Measurements from ENCODE around the gene SLC43A1.

SLC43A1 gene

DNA sequence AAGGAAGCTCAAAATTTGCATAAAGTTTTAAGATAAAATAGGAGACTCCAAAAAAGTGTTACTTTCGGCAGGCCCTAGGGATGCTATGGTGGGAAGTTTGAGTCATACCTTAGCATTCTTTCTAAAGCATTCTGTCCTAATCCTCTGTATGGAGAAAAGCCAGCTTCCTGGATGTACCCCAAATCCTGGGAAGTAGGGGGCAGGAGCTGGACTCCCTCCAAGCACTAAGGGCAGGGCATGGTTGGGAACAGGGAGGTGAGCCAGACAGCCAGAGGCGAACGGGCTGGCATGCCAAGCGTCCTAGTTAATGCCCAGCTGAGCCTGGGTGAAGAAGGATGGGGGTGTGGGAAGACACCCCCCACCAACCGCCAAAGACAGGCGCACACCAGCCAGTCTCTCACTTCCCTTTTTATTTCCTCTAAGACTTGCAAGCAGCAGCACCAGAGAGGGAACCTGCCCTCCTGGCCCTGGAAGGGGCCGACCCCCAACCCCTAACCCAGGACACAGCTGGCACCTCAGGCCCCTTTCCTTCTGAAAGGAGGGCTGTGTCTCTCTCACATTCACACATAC lies 31.3 kb downstream of the SLC43A1 start:
- no peaks in the 10 kb centered on the region for H3K27me3 ChIP-seq (ENCODE audit: low read depth)
- no peaks in the 10 kb centered on the region for H3K4me1 ChIP-seq
- H3K9me3 ChIP-seq = no peaks in the 10 kb centered on the region
- no peak for DNase-seq (ENCODE audit: low spot score in 2 of 2)
- peaks cover 43% of the 10 kb centered on the region for H3K36me3 ChIP-seq (replicated peaks)
- no peak overlapping the region for H3K4me3 ChIP-seq
- in situ Hi-C loops (cut with MboI; ENCODE audit: low sequenced_read_pairs) = no loop called here

DNA sequence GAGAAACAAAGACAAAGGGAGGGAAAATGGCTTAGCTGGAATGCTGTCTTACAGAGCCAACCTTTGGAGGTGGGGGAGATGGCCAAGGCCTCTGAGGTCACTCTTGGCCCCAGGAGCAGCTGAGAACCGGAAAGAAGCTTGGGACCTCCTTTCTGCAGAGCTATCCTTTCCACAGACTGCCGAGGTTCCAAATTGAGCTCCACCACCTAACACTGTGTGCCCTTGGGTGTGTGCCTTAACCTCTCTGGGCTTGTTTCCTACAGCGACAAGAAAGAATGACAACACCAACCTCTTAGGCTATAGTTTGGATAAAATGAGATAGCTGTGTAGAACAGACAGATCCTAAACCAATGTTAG lies 32.0 kb downstream of the SLC43A1 start:
- H3K4me3 ChIP-seq = no peak overlapping the region
- in situ Hi-C loops (cut with MboI; ENCODE audit: low sequenced_read_pairs) = no loop called here
- no peaks in the 10 kb centered on the region for H3K9me3 ChIP-seq
- no peaks in the 10 kb centered on the region for H3K27me3 ChIP-seq (ENCODE audit: low read depth)
- H3K36me3 ChIP-seq (replicated peaks) = peaks cover 36% of the 10 kb centered on the region
- no peaks in the 10 kb centered on the region for H3K4me1 ChIP-seq
- no peak for DNase-seq (ENCODE audit: low spot score in 2 of 2)

DNA sequence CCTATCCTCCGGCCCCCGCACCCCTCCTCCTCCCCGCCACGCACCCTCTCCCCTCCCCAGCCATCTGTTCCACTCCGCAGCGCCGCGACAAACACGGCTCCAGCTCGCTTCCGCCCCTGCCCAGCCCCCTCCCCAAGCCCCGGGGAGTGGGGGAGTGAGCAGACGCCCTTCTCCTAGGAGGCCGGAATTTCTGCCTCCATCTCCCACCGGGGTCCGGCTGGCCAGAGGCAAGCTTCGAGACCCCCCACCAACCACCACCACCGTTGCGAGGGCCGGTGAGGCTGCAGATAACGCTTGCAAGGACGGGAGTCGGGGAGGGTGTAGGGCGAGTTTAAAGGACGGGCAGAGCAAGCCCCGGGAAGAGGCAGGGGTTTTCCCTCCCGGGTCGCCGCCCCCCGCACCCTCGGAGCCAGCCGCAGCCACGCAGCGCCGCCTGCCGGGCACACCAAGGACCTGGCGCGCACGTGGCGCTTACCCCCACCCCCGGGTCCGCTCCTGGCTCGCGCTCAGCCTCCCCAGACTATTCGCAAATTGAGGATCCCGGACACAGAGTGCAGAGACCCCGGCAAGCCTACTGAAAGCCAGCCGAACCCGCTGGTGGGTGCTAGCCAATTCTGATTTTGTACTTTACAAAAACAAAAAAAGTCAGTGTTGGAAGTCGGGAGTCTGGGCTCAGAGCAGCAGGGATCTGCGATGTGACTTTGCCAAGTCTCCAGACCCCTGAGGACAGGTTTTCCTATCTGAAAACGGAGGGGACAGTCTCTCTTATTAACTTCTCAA lies 32.5 kb downstream of the SLC43A1 start:
- H3K27me3 ChIP-seq (ENCODE audit: low read depth) = no peaks in the 10 kb centered on the region
- peaks cover 31% of the 10 kb centered on the region for H3K36me3 ChIP-seq (replicated peaks)
- DNase-seq (ENCODE audit: low spot score in 2 of 2) = no peak
- H3K4me3 ChIP-seq = no peak overlapping the region
- no peaks in the 10 kb centered on the region for H3K4me1 ChIP-seq
- in situ Hi-C loops (cut with MboI; ENCODE audit: low sequenced_read_pairs) = no loop called here
- no peaks in the 10 kb centered on the region for H3K9me3 ChIP-seq

DNA sequence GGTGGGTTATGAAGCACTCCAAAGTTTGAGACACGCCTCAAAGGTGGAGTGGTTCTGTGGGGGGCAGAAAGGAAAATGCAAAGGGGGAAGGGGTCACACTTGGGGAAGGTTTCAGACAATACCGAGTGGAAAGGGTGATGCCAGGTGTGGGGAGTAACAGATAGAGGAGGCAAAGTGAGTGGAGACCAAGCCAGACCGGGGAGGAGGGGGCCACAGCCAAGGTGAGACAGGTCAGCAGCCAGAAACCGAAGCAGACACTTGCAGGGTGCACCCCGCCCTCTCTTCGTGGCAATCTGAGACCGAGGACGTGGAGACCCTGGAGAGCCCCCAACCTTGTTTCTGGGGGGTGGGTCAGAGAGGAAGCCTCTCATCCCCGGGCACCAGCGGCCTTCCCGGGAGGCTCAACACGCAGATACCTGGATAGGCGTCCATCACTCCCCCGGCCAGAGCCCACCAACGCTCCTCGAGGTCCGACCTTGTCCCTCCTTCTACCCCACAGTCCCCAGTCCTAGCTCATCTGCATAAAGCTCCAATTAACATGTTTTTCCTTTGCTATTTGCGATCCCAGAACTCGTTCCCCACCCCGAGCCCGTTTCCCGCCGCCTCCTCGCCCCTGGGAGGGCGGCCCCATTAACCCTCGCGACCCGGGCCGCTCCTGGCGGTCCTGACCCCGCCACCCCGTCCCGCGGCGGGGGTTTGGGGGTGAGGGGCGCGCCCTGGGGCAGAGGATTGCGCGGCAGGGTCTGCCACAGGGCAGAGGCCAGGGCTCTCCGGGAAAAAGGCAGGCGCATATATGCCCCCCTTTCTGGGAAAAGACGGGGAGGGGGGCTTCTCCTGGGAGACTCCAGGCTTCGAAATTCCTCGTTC lies 33.4 kb downstream of the SLC43A1 start:
- H3K27me3 ChIP-seq (ENCODE audit: low read depth) = no peaks in the 10 kb centered on the region
- in situ Hi-C loops (cut with MboI; ENCODE audit: low sequenced_read_pairs) = no loop called here
- H3K9me3 ChIP-seq = no peaks in the 10 kb centered on the region
- no peak for DNase-seq (ENCODE audit: low spot score in 2 of 2)
- no peaks in the 10 kb centered on the region for H3K4me1 ChIP-seq
- no peak overlapping the region for H3K4me3 ChIP-seq
- peaks cover 25% of the 10 kb centered on the region for H3K36me3 ChIP-seq (replicated peaks)

DNA sequence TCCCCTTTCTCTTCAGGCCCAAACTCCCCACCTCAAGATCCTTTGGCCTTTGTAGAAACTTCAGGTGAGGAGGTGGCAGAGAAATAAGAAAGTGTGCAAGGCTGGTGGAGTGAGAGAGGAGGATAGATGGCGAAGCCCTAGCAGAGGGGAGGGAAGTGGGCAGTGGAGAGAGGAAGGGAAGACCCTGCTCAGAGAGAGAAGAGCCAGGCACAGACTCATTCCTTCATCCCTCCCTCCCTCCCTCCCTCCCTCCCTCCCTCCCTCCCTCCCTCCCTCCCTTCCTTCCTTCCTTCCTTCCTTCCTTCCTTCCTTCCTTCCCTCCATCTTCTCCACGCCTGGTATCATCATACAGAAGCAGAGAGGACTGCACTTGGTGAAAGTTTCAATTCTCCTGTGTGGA lies 34.2 kb downstream of the SLC43A1 start:
- in situ Hi-C loops (cut with MboI; ENCODE audit: low sequenced_read_pairs) = no loop called here
- Histone ChIP-seq H3K4me1 (no peaks in the 10 kb centered on the region), H3K9me3 (no peaks in the 10 kb centered on the region), H3K36me3 (replicated peaks) (peaks cover 25% of the 10 kb centered on the region), H3K4me3 (no peak overlapping the region), H3K27me3 (ENCODE audit: low read depth) (no peaks in the 10 kb centered on the region)
- DNase-seq (ENCODE audit: low spot score in 2 of 2) = no peak

DNA sequence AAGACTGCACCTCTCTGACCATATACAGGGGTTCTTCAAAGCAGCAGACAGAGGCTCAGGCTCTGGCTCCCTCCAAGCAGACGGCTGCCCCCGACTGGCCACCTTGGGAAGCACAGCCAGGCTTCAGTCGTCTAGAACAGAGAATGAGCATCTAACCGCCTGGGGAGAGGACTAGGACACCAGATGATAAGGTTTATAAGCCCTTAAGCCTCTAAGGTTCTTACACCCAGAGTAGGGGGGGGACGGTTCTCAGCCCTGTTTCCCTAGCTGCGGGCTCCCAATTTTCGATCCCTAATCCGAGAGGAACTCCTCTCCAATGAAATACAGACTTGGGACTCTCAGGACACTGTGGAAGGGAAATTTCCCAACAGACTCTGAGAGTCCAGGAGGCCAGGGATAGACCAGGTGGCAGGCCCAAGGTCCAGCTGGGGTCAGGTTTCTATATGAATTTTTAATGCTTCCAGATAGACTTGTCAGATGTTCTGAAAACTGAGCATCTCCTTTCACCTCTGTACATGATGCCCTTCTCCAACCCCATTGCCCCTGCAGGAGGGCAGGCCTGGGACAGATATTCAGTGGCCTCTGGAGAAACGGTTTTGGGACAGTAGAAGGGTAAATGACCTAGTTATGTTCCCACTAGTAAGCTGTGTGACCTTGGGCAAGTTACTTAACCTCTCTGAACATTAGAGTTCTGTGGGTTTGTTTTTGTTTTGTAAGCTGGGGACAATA lies 34.9 kb downstream of the SLC43A1 start:
- Histone ChIP-seq H3K4me1 (no peaks in the 10 kb centered on the region), H3K36me3 (replicated peaks) (peaks cover 19% of the 10 kb centered on the region), H3K4me3 (no peak overlapping the region), H3K9me3 (no peaks in the 10 kb centered on the region), H3K27me3 (ENCODE audit: low read depth) (no peaks in the 10 kb centered on the region)
- DNase-seq (ENCODE audit: low spot score in 2 of 2) = peak; percentile 48 to 84
- in situ Hi-C loops (cut with MboI; ENCODE audit: low sequenced_read_pairs) = no loop called here

DNA sequence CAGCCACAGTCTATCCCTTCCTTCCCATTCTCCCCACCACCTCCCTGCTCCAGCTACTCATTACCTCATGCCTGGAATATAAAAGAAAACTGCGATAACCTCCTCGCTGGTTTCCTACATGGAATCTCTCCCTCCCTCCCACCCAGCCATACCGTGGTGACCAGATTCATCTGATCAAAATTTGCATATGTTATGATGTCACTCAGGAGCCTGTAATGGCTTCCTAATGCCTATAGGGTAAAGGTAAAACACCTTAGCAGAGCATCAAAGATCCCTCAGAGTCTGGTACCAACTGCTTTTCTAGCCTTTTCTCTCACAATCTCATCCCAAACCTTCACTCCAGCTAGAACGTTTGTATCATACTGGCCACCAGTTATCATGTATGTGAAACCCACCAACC lies 35.6 kb downstream of the SLC43A1 start:
- Histone ChIP-seq H3K9me3 (no peaks in the 10 kb centered on the region), H3K4me3 (no peak overlapping the region), H3K36me3 (replicated peaks) (peaks cover 12% of the 10 kb centered on the region), H3K4me1 (no peaks in the 10 kb centered on the region), H3K27me3 (ENCODE audit: low read depth) (no peaks in the 10 kb centered on the region)
- in situ Hi-C loops (cut with MboI; ENCODE audit: low sequenced_read_pairs) = no loop called here
- no peak for DNase-seq (ENCODE audit: low spot score in 2 of 2)

DNA sequence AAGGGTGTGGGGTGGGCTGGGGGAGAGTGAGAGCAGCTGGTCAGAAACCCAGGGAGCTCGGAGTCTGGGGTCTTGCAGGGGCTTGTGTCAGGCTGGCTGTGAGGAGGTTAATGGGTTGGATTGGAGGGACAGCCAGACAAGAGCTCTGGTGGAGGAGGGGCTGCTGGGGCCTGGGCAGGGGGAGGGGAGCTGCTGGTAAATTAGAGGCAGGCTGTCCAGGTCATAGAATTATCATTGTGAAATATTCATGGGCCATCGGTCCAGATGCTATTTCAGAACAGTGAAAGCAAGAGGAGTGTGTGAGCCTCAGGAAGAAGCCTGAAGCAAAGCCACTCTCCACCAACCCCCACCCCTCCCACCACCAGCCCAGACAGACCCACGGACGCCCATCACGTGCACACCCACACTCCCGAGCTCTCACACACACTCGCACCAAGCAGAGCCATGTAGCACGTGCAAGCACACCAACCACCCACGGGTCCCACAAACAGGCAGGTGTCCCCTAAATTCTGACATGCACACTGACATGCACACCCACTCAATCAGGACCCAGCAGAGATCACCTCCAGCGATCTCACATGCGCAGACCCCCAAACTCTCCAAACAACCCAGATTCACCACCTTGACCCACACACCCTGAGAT lies 36.4 kb downstream of the SLC43A1 start:
- no peak for DNase-seq (ENCODE audit: low spot score in 2 of 2)
- Histone ChIP-seq H3K4me1 (no peaks in the 10 kb centered on the region), H3K9me3 (no peaks in the 10 kb centered on the region), H3K4me3 (no peak overlapping the region), H3K36me3 (replicated peaks) (peaks cover 9% of the 10 kb centered on the region; the same call in 1 of the 2 replicates), H3K27me3 (ENCODE audit: low read depth) (no peaks in the 10 kb centered on the region)
- in situ Hi-C loops (cut with MboI; ENCODE audit: low sequenced_read_pairs) = no loop called here

DNA sequence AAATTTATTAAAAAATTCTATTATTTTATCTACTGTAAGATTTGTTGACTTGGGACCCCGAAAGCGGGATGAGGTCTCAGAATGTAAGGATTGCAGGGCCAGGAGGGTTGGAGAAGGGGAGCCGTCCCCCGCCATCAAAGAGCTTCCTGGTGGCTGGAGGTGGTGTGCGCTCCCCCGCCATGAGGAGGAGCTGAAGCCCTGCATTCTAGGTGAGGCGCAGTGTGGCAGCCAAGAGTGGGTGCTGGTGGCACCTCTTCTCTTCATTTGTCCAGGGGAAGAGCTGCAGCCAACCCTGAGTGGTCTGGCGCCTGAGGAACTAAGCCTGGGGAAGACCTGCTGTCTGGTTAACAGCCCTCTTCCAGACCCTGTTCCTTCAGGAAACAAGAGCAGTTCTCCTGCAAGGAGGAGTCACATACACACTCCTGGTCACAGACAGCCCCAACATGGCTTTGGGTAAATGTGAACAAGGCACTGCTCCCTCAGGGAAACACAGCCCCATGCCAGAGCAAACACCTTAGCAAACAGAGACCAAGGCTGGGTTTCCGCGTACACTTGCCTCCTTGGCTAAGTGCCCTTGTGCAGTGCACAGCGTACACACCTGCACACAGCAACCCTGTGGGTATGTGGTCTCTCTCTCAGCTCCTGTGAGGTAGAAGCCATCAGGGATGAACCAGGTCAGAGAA lies 37.9 kb downstream of the SLC43A1 start:
- Histone ChIP-seq H3K36me3 (replicated peaks) (peaks cover 11% of the 10 kb centered on the region), H3K27me3 (ENCODE audit: low read depth) (no peaks in the 10 kb centered on the region), H3K4me3 (no peak overlapping the region), H3K4me1 (no peaks in the 10 kb centered on the region), H3K9me3 (no peaks in the 10 kb centered on the region)
- DNase-seq (ENCODE audit: low spot score in 2 of 2) = no peak
- in situ Hi-C loops (cut with MboI; ENCODE audit: low sequenced_read_pairs) = no loop called here

DNA sequence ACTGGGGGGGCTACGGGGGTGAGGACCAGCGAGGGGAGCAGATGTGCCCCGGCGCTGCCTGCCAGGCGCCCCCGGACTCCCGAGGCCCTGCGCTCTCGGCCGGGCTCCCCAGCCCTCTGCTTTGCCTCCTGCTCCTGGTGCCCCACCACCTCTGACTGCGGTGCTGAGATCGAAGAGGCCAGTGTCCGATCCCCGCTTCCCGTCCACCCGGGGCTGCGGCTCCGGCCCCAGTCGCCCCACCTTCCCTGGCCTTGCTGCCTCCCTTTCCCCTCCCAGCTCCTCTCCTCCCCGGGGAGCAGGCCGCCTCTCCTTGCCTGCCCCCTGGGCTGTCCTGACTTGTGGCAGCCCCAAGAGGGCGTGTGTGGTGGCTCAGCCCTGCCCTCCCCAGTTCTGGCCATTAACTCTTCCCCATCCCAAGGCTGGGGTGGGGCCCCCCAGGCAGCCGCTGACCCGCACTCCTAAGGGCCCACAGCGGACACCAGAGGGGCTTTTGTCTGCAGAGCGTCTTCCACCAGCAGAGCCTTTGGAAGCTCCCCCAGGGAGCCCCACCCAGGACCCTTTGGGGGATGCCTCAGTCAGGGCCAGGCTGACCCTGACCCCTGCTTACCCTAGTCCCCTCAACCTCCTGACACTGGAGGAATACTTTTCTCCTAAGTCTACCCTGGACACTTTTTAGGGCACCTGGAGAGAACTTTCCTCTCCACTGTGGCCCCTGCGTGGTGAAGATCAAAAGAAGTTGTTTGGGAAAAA lies 38.6 kb downstream of the SLC43A1 start:
- H3K36me3 ChIP-seq (replicated peaks) = peaks cover 17% of the 10 kb centered on the region
- DNase-seq (ENCODE audit: low spot score in 2 of 2) = no peak
- H3K4me1 ChIP-seq = no peaks in the 10 kb centered on the region
- H3K27me3 ChIP-seq (ENCODE audit: low read depth) = no peaks in the 10 kb centered on the region
- H3K4me3 ChIP-seq = no peak overlapping the region
- in situ Hi-C loops (cut with MboI; ENCODE audit: low sequenced_read_pairs) = no loop called here
- no peaks in the 10 kb centered on the region for H3K9me3 ChIP-seq

DNA sequence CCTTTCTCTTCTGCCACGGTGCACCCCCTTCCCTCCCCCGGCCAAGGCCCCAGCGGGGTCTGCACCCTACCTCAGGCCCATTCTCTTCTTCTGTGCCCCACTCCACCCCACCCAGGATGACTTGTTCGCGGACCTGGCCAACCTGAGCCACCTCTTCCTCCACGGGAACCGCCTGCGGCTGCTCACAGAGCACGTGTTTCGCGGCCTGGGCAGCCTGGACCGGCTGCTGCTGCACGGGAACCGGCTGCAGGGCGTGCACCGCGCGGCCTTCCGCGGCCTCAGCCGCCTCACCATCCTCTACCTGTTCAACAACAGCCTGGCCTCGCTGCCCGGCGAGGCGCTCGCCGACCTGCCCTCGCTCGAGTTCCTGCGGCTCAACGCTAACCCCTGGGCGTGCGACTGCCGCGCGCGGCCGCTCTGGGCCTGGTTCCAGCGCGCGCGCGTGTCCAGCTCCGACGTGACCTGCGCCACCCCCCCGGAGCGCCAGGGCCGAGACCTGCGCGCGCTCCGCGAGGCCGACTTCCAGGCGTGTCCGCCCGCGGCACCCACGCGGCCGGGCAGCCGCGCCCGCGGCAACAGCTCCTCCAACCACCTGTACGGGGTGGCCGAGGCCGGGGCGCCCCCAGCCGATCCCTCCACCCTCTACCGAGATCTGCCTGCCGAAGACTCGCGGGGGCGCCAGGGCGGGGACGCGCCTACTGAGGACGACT lies 39.3 kb downstream of the SLC43A1 start:
- in situ Hi-C loops (cut with MboI; ENCODE audit: low sequenced_read_pairs) = no loop called here
- peaks cover 17% of the 10 kb centered on the region for H3K36me3 ChIP-seq (replicated peaks)
- no peak for DNase-seq (ENCODE audit: low spot score in 2 of 2)
- H3K27me3 ChIP-seq (ENCODE audit: low read depth) = no peaks in the 10 kb centered on the region
- H3K9me3 ChIP-seq = no peaks in the 10 kb centered on the region
- no peaks in the 10 kb centered on the region for H3K4me1 ChIP-seq
- no peak overlapping the region for H3K4me3 ChIP-seq

DNA sequence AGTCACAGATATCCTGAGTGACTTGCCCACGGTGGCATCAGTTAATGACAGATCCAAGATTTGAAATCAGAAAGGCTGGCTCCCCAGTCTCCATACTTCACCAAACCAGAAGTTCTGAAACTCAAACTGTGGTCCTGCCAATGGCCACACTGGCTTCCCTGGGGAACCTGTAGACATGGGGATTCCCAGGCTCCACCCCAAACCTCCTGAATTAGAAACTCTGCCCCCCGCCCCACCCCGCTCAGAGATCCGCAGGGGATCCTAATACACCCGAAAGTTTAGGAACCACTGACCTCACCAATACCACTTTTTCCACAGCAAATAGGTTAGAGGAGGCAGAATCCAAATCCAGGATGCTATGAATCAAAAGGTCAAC lies 39.8 kb downstream of the SLC43A1 start:
- no peaks in the 10 kb centered on the region for H3K27me3 ChIP-seq (ENCODE audit: low read depth)
- H3K9me3 ChIP-seq = no peaks in the 10 kb centered on the region
- in situ Hi-C loops (cut with MboI; ENCODE audit: low sequenced_read_pairs) = no loop called here
- DNase-seq (ENCODE audit: low spot score in 2 of 2) = no peak
- no peak overlapping the region for H3K4me3 ChIP-seq
- peaks cover 17% of the 10 kb centered on the region for H3K36me3 ChIP-seq (replicated peaks)
- H3K4me1 ChIP-seq = no peaks in the 10 kb centered on the region

Data from HAP-1 (cell line).